Posterior vena cava (tissue), 2 donors: ENCODE measurements around the gene CBX4. TPM values are rescaled to one million over a fixed set of nuclear protein-coding genes. Genes with fewer than 3 reads are reported as not detected.

Experiments
- DNase-seq: peaks from one replicate; pipeline ENCODE4 v3.0.0-alpha.2; 2020; ENCODE audit warnings: low spot score
- intact Hi-C, 2 donors: fragments of 100-400 bp; cut with DNase I; formaldehyde crosslinking; loops; one replicate each; pipeline versions ENCODE4 v1.14.1 to v1.14.2; 2022 to 2023
- long read RNA-seq, 2 donors: library from polyadenylated mRNA; unstranded; transcript quantifications; one replicate each; pipeline ENCODE4 v2.0.0, GENCODE V29; 2020 to 2021
- total RNA-seq, 2 donors: library from RNA; stranded (reverse); fragmentation: NEBNext Ultra II Directional; extraction: Animal tissue kit (Norgen Biotek cat#: 25700); gene quantifications; one replicate each; pipeline ENCODE4 v1.2.1, GENCODE V29; 2021
- donor health status: DM: yes; HTN: yes; CAD: no.
- donor health status: DM: yes; HTN: yes; CAD: no.

Gene CBX4
- 10 to 100 TPM; 11.5 to 14.4 TPM for total RNA-seq
- long read RNA-seq, donor 1, partial matches to known transcripts = 0 of 6 reads
- long read RNA-seq, donor 1, other reads (novel, unspliced or antisense) = 4 of 6 reads
- long read RNA-seq, donor 2, partial matches to known transcripts = 0 of 12 reads
- long read RNA-seq, donor 2, other reads (novel, unspliced or antisense) = 12 of 12 reads

DNA sequence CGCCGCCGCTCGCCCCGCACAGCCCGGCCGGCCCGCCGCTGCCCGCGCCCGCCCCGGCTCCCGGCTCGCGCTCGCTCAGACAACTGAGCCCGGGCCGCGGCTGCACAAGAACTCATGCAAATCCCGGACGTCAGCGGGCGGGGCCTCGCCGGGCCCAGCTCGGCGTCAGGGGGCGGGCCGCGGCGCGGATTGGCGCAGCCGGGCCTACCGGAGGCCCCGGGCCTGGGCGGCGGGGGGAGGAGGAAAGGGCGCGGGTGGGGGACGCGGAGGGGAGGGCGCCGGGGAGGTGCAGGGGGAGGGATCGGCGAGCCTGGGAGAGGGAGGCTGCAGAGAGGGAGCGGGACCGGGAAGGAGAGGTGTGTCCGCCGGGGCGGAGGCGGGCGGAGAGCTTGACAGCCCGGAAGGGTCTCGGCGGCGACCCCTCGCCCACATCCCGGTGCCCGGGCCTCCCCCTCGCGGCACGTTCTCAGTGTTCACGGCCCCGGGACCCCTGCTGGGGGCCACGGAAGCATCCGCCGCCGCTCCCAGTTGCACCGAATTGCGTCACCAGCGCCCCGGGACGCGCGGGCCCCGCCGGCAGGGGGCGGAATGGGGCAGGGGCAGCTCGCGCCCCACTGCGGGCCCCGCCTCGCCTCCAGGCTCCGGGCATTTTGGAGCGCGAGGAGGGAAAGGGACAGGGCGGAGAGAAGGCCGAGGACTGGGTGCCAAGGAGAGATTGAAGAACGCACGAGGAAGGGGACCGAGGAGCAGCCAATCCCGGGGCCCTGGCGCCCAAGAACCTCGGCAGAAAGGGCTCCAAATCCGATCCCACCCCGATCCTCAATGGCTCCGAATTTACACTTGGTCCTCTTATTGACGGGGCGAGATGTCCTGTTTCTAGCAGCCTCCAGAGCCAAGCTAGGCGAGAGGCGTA is at the start of gene CBX4:
CBX4 (minus strand) TSS at position 85 of the 913 bp plus-strand sequence. CDS start 189 bp downstream, outside the sequence.
- DNase-seq = peak; percentile 98
- intact Hi-C loops = loop anchor here (5.0 to 10.0 kb wide), 2 partner anchors 42 to 45 kb away; partner anchors contain the start of gene CBX8 (in 2 of the 2)

- intact Hi-C loops = no loop called here
- DNase-seq = peak; percentile 66
Measured at GRCh38 chr17:79888009-79888540, 48.8 kb upstream of the CBX4 start.

- peak; percentile 50 for DNase-seq
- intact Hi-C loops = no loop called here
Measured at GRCh38 chr17:79887451-79887991, 48.3 kb upstream of the CBX4 start.

DNA sequence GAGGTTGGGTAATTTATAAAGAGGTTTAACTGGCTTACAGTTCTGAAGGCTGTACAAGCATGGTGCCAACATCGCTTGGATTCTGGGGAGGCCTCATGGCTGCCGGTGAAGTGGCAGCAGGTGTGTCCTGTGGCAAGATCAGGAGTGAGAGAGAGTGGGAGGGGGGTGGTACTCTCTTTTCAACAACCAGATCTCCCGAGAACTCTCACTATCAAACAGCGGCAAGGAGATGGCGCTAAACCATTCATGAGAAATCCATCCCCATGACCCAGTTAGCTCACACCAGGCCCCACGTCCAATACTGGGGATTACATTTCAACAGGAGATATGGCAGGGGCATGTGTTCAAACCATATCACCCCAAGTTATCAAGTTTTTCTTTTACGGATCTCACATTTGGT is 44.0 kb upstream of the CBX4 start:
- DNase-seq = no peak
- intact Hi-C loops = no loop called here

GRCh38 chr17:79878329-79878947 is 39.2 kb upstream of the CBX4 start:
- peak; percentile 58 for DNase-seq
- intact Hi-C loops = no loop called here

GRCh38 chr17:79877041-79877440 is 37.8 kb upstream of the CBX4 start:
- no peak for DNase-seq
- intact Hi-C loops = no loop called here

DNA sequence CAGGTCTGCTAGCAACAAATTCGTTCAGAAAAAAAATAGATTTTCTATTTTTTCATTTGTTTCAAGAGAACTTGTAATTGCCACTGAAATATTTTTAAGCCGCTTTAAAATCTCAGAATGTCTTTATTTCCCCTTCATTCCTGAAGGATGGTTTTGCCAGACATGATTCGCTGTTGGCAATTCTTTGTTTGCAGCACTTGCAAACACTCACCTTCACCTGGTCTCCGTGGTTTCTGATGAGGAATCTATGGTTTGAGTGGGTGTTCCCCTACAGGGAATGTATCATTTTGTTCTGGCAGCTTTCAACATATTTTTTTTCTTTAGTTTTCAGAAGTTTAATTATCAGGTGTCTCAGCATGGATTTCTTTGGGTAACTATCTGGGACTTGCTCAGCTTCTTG is 36.3 kb upstream of the CBX4 start:
- no peak for DNase-seq

DNA sequence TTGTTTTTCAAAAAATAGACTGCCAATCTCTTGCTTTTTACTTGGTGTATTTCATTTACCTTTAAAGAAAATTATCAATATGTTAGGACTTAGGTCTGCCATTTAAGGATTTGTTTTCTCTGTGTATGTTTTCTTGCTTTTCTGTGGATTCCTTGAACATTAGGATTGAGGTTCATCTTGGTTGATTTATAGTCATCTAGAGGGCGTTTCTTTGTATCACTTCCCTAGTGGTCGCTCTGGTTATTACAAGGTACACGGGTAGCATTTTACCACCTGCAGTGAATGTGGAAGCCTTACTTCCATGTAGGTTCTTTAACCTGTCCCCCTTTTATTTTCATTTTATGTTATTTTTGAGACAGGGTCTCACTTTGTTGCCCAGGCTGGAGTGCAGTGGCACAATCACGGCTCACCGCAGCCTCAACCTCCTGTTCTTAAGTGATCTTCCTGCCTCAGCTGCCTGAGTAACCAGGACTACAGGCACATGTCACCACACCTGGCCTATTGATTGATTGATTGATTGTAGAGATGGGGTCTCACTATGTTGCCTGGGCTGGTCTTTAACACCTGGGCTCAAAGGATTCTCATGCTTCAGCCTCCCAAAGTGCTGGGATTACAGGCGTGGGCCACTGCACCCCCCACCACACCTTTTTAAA is 35.2 kb upstream of the CBX4 start:
- intact Hi-C loops = no loop called here
- DNase-seq = no peak

More for the DNA sequence above, 36.3 kb upstream of the CBX4 start:
- intact Hi-C loops = no loop called here

DNA sequence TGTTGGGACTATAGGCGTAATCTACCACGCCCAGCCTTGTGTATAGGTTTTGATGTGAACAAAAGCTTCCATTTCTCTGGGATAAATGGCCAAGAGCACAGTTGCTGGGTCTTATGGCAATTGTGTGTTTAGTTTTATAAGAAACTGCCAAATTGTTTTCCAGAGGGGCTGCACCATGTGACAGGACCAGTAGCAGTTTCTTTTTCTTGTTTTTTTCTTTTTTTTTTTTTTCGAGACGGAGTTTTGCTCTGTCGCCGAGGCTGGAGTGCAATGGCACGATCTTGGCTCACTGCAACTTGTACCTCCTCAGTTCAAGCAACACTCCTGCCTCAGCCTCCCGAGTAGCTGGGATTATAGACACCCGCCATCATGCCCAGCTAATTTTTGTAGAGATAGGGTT is 34.3 kb upstream of the CBX4 start:
- DNase-seq = no peak
- intact Hi-C loops = no loop called here

- DNase-seq = no peak
- intact Hi-C loops = no loop called here
Measured at GRCh38 chr17:79872762-79873161, 33.5 kb upstream of the CBX4 start.

- intact Hi-C loops = no loop called here
- no peak for DNase-seq
Measured at GRCh38 chr17:79871131-79871530, 31.9 kb upstream of the CBX4 start.

- DNase-seq = no peak
- intact Hi-C loops = no loop called here
Measured at GRCh38 chr17:79870540-79870939, 31.3 kb upstream of the CBX4 start.

GRCh38 chr17:79866791-79867518 is 27.7 kb upstream of the CBX4 start:
- no peak for DNase-seq
- intact Hi-C loops = no loop called here

GRCh38 chr17:79865351-79866210 is 26.3 kb upstream of the CBX4 start:
- intact Hi-C loops = no loop called here
- DNase-seq = no peak

DNA sequence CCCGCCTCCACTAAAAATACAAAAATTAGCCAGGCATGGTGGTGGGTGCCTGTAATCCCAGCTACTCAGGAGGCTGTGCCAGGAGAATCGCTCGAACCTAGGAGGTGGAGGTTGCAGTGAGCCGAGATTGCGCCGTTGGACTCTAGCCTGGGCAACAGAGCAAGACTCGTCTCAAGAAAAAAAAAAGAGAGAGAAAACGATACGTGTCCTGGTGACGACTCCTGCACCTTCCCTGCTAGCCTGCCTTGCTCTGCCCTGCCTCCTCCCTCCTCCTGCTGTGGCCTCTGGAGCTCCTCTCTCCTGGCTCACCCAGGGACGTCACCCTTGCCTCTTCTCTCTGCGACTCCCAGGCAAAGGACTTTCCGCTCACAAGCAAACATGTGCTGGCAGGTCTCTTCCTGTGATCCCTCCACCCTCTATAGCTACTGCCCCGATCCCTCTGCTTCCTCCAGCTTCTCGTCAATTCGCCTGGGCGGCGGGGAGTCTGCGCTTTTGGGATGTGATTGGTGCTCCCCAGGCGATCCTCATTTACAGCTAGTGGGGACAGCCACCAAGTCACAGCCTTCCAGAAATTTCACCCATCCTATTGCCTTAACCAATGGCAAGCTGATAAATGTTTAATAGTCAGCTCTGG is 25.5 kb upstream of the CBX4 start:
- intact Hi-C loops = no loop called here
- DNase-seq = no peak

DNA sequence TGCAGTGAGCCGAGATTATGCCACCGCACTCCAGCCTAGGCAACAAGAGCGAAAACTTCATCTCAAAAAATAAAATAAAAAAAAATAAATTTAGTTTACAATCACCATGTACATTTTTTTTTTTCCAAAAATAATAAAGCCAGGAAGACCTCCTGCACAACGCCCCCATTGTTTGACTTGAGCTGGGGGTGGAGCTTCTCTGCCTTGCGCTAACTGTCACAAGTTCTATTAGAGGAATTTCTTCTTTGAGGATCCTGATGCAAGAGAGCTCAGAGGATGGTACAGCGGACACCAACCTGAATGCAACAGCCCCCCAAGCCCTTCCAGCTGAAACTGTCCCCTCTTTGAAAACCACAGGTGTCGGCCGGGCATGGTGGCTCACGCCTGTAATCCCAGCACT is 24.9 kb upstream of the CBX4 start:
- DNase-seq = no peak
- intact Hi-C loops = no loop called here

GRCh38 chr17:79862771-79863440 is 23.7 kb upstream of the CBX4 start:
- intact Hi-C loops = no loop called here
- DNase-seq = no peak
